GM12878 (cell line): Measurements from ENCODE around the gene EEF1A2.
"Not testable (repeated sequence)": the region's sequence is repeated elsewhere in the genome, so short reads cannot be mapped to it uniquely, and the experiment has no call there.

Experiments used
- ATF7 ChIP-seq: fragments of 450-650 bp; IDR thresholded peaks from 2 replicates; pipeline ENCODE4 v1.6.1; 2016; ENCODE audit warnings: low read depth, mild to moderate bottlenecking
- POLR2A ChIP-seq: IDR thresholded peaks from 2 replicates; pipeline ENCODE4 v1.6.1; 2011; ENCODE audit warnings: low read depth, mild to moderate bottlenecking, low read length
- POLR2AphosphoS5 ChIP-seq: IDR thresholded peaks from 2 replicates; pipeline ENCODE4 v1.6.1; 2011; ENCODE audit warnings: mild to moderate bottlenecking, low read length, inconsistent platforms
- TF ChIP-seq, protein P1 (sequence below): fragments of 150-350 bp; IDR thresholded peaks from 2 replicates; pipeline ENCODE4 v1.6.1; 2016; ENCODE audit warnings: low read depth, low read length
- TF ChIP-seq, protein P2 (sequence below), 3 experiments: IDR thresholded peaks in 2 of 3; conservative IDR thresholded peaks in 1 of 3; 2 replicates each; pipeline ENCODE4 v1.5.1; 2011; ENCODE audit warnings: low read depth in 3 of 3, low read length in 3 of 3, mild to moderate bottlenecking in 3 of 3, control low read depth in 2 of 3, moderate library complexity in 2 of 3, inconsistent platforms in 1 of 3, mixed read lengths in 1 of 3; ENCODE audit not compliant: control insufficient read depth in 2 of 3, insufficient read depth in 1 of 3; ENCODE audit errors: extremely low read depth in 1 of 3

DNA sequence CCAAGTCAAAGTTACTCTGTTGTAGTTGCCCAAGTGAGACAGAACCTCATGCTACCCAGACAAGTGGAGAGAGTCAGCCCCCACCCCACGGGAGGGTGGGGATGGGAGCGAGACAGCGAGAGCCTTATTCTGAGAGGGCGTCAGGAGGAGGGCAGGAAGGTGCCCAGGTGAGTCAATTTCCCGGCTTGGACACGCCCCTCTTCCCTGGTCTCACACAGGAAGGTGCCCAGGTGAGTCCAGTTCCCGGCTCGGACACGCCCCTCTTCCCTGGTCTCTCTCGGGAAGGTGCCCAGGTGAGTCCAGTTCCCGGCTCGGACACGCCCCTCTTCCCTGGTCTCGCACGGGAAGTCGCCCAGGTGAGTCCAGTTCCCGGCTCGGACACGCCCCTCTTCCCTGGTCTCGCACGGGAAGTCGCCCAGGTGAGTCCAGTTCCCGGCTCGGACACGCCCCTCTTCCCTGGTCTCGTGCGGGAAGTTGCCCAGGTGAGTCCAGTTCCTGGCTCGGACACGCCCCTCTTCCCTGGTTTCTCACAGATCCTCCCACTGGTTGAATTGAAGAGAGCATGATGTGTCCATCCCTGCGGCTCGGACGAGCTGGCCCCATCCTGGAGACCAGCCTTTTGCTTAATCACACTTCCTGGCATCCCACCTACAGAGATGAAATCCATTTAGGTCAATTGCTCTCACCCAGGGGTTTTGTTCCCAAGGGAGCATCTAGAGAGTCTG lies 19.0 kb downstream of the EEF1A2 start:
- TF ChIP-seq POLR2A, POLR2AphosphoS5, ATF7: not testable (repeated sequence)
- TF ChIP-seq, protein P1, sequence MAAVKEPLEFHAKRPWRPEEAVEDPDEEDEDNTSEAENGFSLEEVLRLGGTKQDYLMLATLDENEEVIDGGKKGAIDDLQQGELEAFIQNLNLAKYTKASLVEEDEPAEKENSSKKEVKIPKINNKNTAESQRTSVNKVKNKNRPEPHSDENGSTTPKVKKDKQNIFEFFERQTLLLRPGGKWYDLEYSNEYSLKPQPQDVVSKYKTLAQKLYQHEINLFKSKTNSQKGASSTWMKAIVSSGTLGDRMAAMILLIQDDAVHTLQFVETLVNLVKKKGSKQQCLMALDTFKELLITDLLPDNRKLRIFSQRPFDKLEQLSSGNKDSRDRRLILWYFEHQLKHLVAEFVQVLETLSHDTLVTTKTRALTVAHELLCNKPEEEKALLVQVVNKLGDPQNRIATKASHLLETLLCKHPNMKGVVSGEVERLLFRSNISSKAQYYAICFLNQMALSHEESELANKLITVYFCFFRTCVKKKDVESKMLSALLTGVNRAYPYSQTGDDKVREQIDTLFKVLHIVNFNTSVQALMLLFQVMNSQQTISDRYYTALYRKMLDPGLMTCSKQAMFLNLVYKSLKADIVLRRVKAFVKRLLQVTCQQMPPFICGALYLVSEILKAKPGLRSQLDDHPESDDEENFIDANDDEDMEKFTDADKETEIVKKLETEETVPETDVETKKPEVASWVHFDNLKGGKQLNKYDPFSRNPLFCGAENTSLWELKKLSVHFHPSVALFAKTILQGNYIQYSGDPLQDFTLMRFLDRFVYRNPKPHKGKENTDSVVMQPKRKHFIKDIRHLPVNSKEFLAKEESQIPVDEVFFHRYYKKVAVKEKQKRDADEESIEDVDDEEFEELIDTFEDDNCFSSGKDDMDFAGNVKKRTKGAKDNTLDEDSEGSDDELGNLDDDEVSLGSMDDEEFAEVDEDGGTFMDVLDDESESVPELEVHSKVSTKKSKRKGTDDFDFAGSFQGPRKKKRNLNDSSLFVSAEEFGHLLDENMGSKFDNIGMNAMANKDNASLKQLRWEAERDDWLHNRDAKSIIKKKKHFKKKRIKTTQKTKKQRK = not testable (repeated sequence)
- TF ChIP-seq, protein P2, sequence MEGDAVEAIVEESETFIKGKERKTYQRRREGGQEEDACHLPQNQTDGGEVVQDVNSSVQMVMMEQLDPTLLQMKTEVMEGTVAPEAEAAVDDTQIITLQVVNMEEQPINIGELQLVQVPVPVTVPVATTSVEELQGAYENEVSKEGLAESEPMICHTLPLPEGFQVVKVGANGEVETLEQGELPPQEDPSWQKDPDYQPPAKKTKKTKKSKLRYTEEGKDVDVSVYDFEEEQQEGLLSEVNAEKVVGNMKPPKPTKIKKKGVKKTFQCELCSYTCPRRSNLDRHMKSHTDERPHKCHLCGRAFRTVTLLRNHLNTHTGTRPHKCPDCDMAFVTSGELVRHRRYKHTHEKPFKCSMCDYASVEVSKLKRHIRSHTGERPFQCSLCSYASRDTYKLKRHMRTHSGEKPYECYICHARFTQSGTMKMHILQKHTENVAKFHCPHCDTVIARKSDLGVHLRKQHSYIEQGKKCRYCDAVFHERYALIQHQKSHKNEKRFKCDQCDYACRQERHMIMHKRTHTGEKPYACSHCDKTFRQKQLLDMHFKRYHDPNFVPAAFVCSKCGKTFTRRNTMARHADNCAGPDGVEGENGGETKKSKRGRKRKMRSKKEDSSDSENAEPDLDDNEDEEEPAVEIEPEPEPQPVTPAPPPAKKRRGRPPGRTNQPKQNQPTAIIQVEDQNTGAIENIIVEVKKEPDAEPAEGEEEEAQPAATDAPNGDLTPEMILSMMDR (IDR thresholded peaks at IDR 0.05 in 2 of 3, conservative IDR thresholded peaks at IDR 0.05 in 1 of 3; ENCODE audit: control insufficient read depth in 2 of 3, extremely low read depth in 1 of 3, insufficient read depth in 1 of 3, low read depth in 3 of 3, low read length in 3 of 3) = not testable (repeated sequence)
